ENCODE measurements around the gene PLEKHA5.
"Not testable (repeated sequence)": the region's sequence is repeated elsewhere in the genome, so short reads cannot be mapped to it uniquely, and the experiment has no call there.

PLEKHA5 gene

GRCh38 chr12:19411234-19412204 lies 282.0 kb downstream of the PLEKHA5 start:
- peaks cover 0 to 17% of the 10 kb centered on the region in 2 donors for H3K4me1 ChIP-seq (ENCODE audit: control insufficient read depth in 1 of 2, insufficient read depth in 2 of 2, low read length in 2 of 2)
- H3K9me3 ChIP-seq (ENCODE audit: control insufficient read depth in 1 of 2, low read length in 2 of 2) = no peaks in the 10 kb centered on the region
- H3K36me3 ChIP-seq (ENCODE audit: control insufficient read depth in 1 of 2, insufficient read depth in 2 of 2, low read length in 2 of 2) = no peaks in the 10 kb centered on the region
- H3K27me3 ChIP-seq (ENCODE audit: low read depth, low read length) = no peaks in the 10 kb centered on the region
- no peak overlapping the region for H3K27ac ChIP-seq (ENCODE audit: low read length)
- no peak overlapping the region for H3K4me3 ChIP-seq (ENCODE audit: low read depth in 1 of 2, low read length in 2 of 2)

GRCh38 chr12:19412844-19413243 lies 283.3 kb downstream of the PLEKHA5 start:
- Histone ChIP-seq H3K4me3 (ENCODE audit: low read depth in 1 of 2, low read length in 2 of 2) (peak overlapping the region in 1 of 2 donors; percentile 32), H3K36me3 (ENCODE audit: control insufficient read depth in 1 of 2, insufficient read depth in 2 of 2, low read length in 2 of 2) (no peaks in the 10 kb centered on the region), H3K27me3 (ENCODE audit: low read depth, low read length) (no peaks in the 10 kb centered on the region), H3K9me3 (ENCODE audit: control insufficient read depth in 1 of 2, low read length in 2 of 2) (no peaks in the 10 kb centered on the region), H3K27ac (ENCODE audit: low read length) (no peak overlapping the region), H3K4me1 (ENCODE audit: control insufficient read depth in 1 of 2, insufficient read depth in 2 of 2, low read length in 2 of 2) (peaks cover 0 to 17% of the 10 kb centered on the region in 2 donors)

- H3K4me1 ChIP-seq (ENCODE audit: control insufficient read depth in 1 of 2, insufficient read depth in 2 of 2, low read length in 2 of 2) = peaks cover 0 to 17% of the 10 kb centered on the region in 2 donors
- H3K27ac ChIP-seq (ENCODE audit: low read length); H3K9me3 ChIP-seq (ENCODE audit: control insufficient read depth in 1 of 2, low read length in 2 of 2): not testable (repeated sequence)
Observed at GRCh38 chr12:19413582-19413981, 284.0 kb downstream of the PLEKHA5 start.

GRCh38 chr12:19415563-19415962 lies 286.0 kb downstream of the PLEKHA5 start:
- Histone ChIP-seq H3K9me3 (ENCODE audit: control insufficient read depth in 1 of 2, low read length in 2 of 2) (no peaks in the 10 kb centered on the region), H3K36me3 (ENCODE audit: control insufficient read depth in 1 of 2, insufficient read depth in 2 of 2, low read length in 2 of 2) (no peaks in the 10 kb centered on the region), H3K27ac (ENCODE audit: low read length) (no peak overlapping the region), H3K4me3 (ENCODE audit: low read depth in 1 of 2, low read length in 2 of 2) (no peak overlapping the region), H3K4me1 (ENCODE audit: control insufficient read depth in 1 of 2, insufficient read depth in 2 of 2, low read length in 2 of 2) (peaks cover 0 to 3% of the 10 kb centered on the region in 2 donors), H3K27me3 (ENCODE audit: low read depth, low read length) (no peaks in the 10 kb centered on the region)

More at GRCh38 chr12:19413582-19413981, 284.0 kb downstream of the PLEKHA5 start:
- not testable (repeated sequence) for H3K27me3 ChIP-seq (ENCODE audit: low read depth, low read length); H3K4me3 ChIP-seq (ENCODE audit: low read depth in 1 of 2, low read length in 2 of 2); H3K36me3 ChIP-seq (ENCODE audit: control insufficient read depth in 1 of 2, insufficient read depth in 2 of 2, low read length in 2 of 2)

GRCh38 chr12:19419086-19419485 lies 289.6 kb downstream of the PLEKHA5 start:
- Histone ChIP-seq H3K9me3 (ENCODE audit: control insufficient read depth in 1 of 2, low read length in 2 of 2) (no peaks in the 10 kb centered on the region), H3K4me3 (ENCODE audit: low read depth in 1 of 2, low read length in 2 of 2) (no peak overlapping the region), H3K36me3 (ENCODE audit: control insufficient read depth in 1 of 2, insufficient read depth in 2 of 2, low read length in 2 of 2) (no peaks in the 10 kb centered on the region), H3K4me1 (ENCODE audit: control insufficient read depth in 1 of 2, insufficient read depth in 2 of 2, low read length in 2 of 2) (no peaks in the 10 kb centered on the region), H3K27me3 (ENCODE audit: low read depth, low read length) (no peaks in the 10 kb centered on the region), H3K27ac (ENCODE audit: low read length) (no peak overlapping the region)

GRCh38 chr12:19421503-19422282 lies 292.2 kb downstream of the PLEKHA5 start:
- no peak overlapping the region for H3K27ac ChIP-seq (ENCODE audit: low read length)

GRCh38 chr12:19423166-19423930 lies 293.8 kb downstream of the PLEKHA5 start:
- Histone ChIP-seq H3K9me3 (ENCODE audit: control insufficient read depth in 1 of 2, low read length in 2 of 2) (peaks cover 0 to 2% of the 10 kb centered on the region in 2 donors), H3K27ac (ENCODE audit: low read length) (no peak overlapping the region), H3K36me3 (ENCODE audit: control insufficient read depth in 1 of 2, insufficient read depth in 2 of 2, low read length in 2 of 2) (no peaks in the 10 kb centered on the region), H3K27me3 (ENCODE audit: low read depth, low read length) (no peaks in the 10 kb centered on the region), H3K4me3 (ENCODE audit: low read depth in 1 of 2, low read length in 2 of 2) (no peak overlapping the region), H3K4me1 (ENCODE audit: control insufficient read depth in 1 of 2, insufficient read depth in 2 of 2, low read length in 2 of 2) (no peaks in the 10 kb centered on the region)

More at GRCh38 chr12:19421503-19422282, 292.2 kb downstream of the PLEKHA5 start:
- Histone ChIP-seq H3K36me3 (ENCODE audit: control insufficient read depth in 1 of 2, insufficient read depth in 2 of 2, low read length in 2 of 2) (no peaks in the 10 kb centered on the region), H3K4me1 (ENCODE audit: control insufficient read depth in 1 of 2, insufficient read depth in 2 of 2, low read length in 2 of 2) (no peaks in the 10 kb centered on the region), H3K4me3 (ENCODE audit: low read depth in 1 of 2, low read length in 2 of 2) (no peak overlapping the region), H3K27me3 (ENCODE audit: low read depth, low read length) (no peaks in the 10 kb centered on the region), H3K9me3 (ENCODE audit: control insufficient read depth in 1 of 2, low read length in 2 of 2) (peaks cover 0 to 2% of the 10 kb centered on the region in 2 donors)
